ENCODE data around the gene ACTBL2.

Gene ACTBL2

GRCh38 chr5:57503433-57503832 is 20.8 kb upstream of the ACTBL2 start:
- CTCF ChIA-PET: no interaction called here
- Mint-ChIP-seq H3K27ac (no peak overlapping the region), H3K36me3 (no peaks in the 10 kb centered on the region), H3K4me1 (peaks cover 21% of the 10 kb centered on the region), H3K9me3 (no peaks in the 10 kb centered on the region), H3K4me3 (no peak overlapping the region), H3K27me3 (peaks cover 8% of the 10 kb centered on the region)
- no peak for DNase-seq

GRCh38 chr5:57501414-57502201 is 19.0 kb upstream of the ACTBL2 start:
- Mint-ChIP-seq H3K36me3 (no peaks in the 10 kb centered on the region), H3K4me1 (peaks cover 27% of the 10 kb centered on the region), H3K27me3 (peaks cover 4% of the 10 kb centered on the region), H3K9me3 (no peaks in the 10 kb centered on the region), H3K27ac (no peak overlapping the region), H3K4me3 (no peak overlapping the region)
- DNase-seq: no peak
- CTCF ChIA-PET: interaction anchor here (1.0 to 7.9 kb wide), 2 partner anchors 203 to 959 kb away, joined by 3 to 70 read pairs; partner anchors contain the start of gene PLK2

- Mint-ChIP-seq H3K4me1 (peaks cover 45% of the 10 kb centered on the region), H3K27ac (peak overlapping the region; percentile 83), H3K4me3 (peak overlapping the region; percentile 68), H3K9me3 (no peaks in the 10 kb centered on the region), H3K36me3 (no peaks in the 10 kb centered on the region), H3K27me3 (peaks cover 4% of the 10 kb centered on the region)
- CTCF ChIA-PET: interaction anchor here (0.6 to 7.9 kb wide), 23 partner anchors 9 to 1387 kb away, joined by 3 to 70 read pairs (median 4); partner anchors contain the start of gene PLK2
- DNase-seq: peak; percentile 38
These were observed 16.8 kb upstream of the ACTBL2 start for GRCh38 chr5:57499262-57500050.

- Mint-ChIP-seq H3K4me3 (no peak overlapping the region), H3K27ac (no peak overlapping the region), H3K9me3 (no peaks in the 10 kb centered on the region), H3K36me3 (no peaks in the 10 kb centered on the region), H3K27me3 (no peaks in the 10 kb centered on the region), H3K4me1 (peaks cover 58% of the 10 kb centered on the region)
- DNase-seq: no peak
- CTCF ChIA-PET: interaction anchor here (0.6 to 7.9 kb wide), 5 partner anchors 159 to 963 kb away, joined by 3 to 70 read pairs (median 3); partner anchors contain the start of gene PLK2
These were observed 15.1 kb upstream of the ACTBL2 start for GRCh38 chr5:57497733-57498132.

- no peaks in the 10 kb centered on the region for H3K27me3 Mint-ChIP-seq
- peaks cover 54% of the 10 kb centered on the region for H3K4me1 Mint-ChIP-seq
- no peaks in the 10 kb centered on the region for H3K9me3 Mint-ChIP-seq
- peak; percentile 53 for DNase-seq
- no peak overlapping the region for H3K4me3 Mint-ChIP-seq
- CTCF ChIA-PET: interaction anchor here (0.6 to 7.9 kb wide), 6 partner anchors 10 to 1992 kb away, joined by 3 to 70 read pairs (median 9); partner anchors contain the start of gene PLK2
- H3K27ac Mint-ChIP-seq: peak overlapping the region; percentile 87
- H3K36me3 Mint-ChIP-seq: no peaks in the 10 kb centered on the region
These were observed 12.9 kb upstream of the ACTBL2 start for GRCh38 chr5:57495285-57496086.

- CTCF ChIA-PET: interaction anchor here (0.9 to 7.9 kb wide), 5 partner anchors 9 to 966 kb away, joined by 3 to 70 read pairs (median 12); partner anchors contain the start of gene PLK2
- no peak overlapping the region for H3K4me3 Mint-ChIP-seq
- peak; percentile 29 for DNase-seq
- H3K36me3 Mint-ChIP-seq: no peaks in the 10 kb centered on the region
- H3K9me3 Mint-ChIP-seq: no peaks in the 10 kb centered on the region
- H3K4me1 Mint-ChIP-seq: peaks cover 47% of the 10 kb centered on the region
- H3K27ac Mint-ChIP-seq: peak overlapping the region; percentile 87
- no peaks in the 10 kb centered on the region for H3K27me3 Mint-ChIP-seq
These were observed 11.8 kb upstream of the ACTBL2 start for GRCh38 chr5:57494104-57495098.

- CTCF ChIA-PET: no interaction called here
- H3K4me3 Mint-ChIP-seq: no peak overlapping the region
These were observed 10.4 kb upstream of the ACTBL2 start for GRCh38 chr5:57493034-57493433.

GRCh38 chr5:57492632-57493031 is 10.0 kb upstream of the ACTBL2 start:
- no peak for DNase-seq
- Mint-ChIP-seq H3K27me3 (no peaks in the 10 kb centered on the region), H3K4me3 (no peak overlapping the region), H3K4me1 (peaks cover 38% of the 10 kb centered on the region), H3K36me3 (no peaks in the 10 kb centered on the region), H3K9me3 (no peaks in the 10 kb centered on the region), H3K27ac (no peak overlapping the region)
- CTCF ChIA-PET: no interaction called here

More at GRCh38 chr5:57493034-57493433, 10.4 kb upstream of the ACTBL2 start:
- DNase-seq: no peak
- Mint-ChIP-seq H3K27me3 (no peaks in the 10 kb centered on the region), H3K4me1 (peaks cover 36% of the 10 kb centered on the region), H3K27ac (no peak overlapping the region), H3K9me3 (no peaks in the 10 kb centered on the region), H3K36me3 (no peaks in the 10 kb centered on the region)

- CTCF ChIA-PET: no interaction called here
- no peak overlapping the region for H3K4me3 Mint-ChIP-seq
- H3K36me3 Mint-ChIP-seq: no peaks in the 10 kb centered on the region
These were observed 8.9 kb upstream of the ACTBL2 start for GRCh38 chr5:57491369-57491965.

GRCh38 chr5:57488215-57488955 is 5.8 kb upstream of the ACTBL2 start:
- H3K4me3 Mint-ChIP-seq: no peak overlapping the region
- CTCF ChIA-PET: interaction anchor here (0.7 kb wide), 1 partner anchor 1977 kb away, joined by 3 read pairs; no protein-coding TSS in a partner anchor
- peaks cover 8% of the 10 kb centered on the region for H3K4me1 Mint-ChIP-seq
- H3K9me3 Mint-ChIP-seq: no peaks in the 10 kb centered on the region
- no peak overlapping the region for H3K27ac Mint-ChIP-seq
- no peak for DNase-seq
- H3K27me3 Mint-ChIP-seq: no peaks in the 10 kb centered on the region
- H3K36me3 Mint-ChIP-seq: no peaks in the 10 kb centered on the region

More at GRCh38 chr5:57491369-57491965, 8.9 kb upstream of the ACTBL2 start:
- peaks cover 34% of the 10 kb centered on the region for H3K4me1 Mint-ChIP-seq
- H3K27ac Mint-ChIP-seq: no peak overlapping the region
- DNase-seq: no peak
- no peaks in the 10 kb centered on the region for H3K9me3 Mint-ChIP-seq
- no peaks in the 10 kb centered on the region for H3K27me3 Mint-ChIP-seq

GRCh38 chr5:57486027-57486602 is 3.5 kb upstream of the ACTBL2 start:
- no peak overlapping the region for H3K4me3 Mint-ChIP-seq
- H3K27me3 Mint-ChIP-seq: no peaks in the 10 kb centered on the region
- CTCF ChIA-PET: interaction anchor here (1.3 to 1.4 kb wide), 2 partner anchors 13 to 148 kb away, joined by 3 read pairs; no protein-coding TSS in a partner anchor
- no peak for DNase-seq
- no peaks in the 10 kb centered on the region for H3K36me3 Mint-ChIP-seq
- H3K4me1 Mint-ChIP-seq: peaks cover 4% of the 10 kb centered on the region
- H3K9me3 Mint-ChIP-seq: no peaks in the 10 kb centered on the region
- no peak overlapping the region for H3K27ac Mint-ChIP-seq

- Mint-ChIP-seq H3K4me1 (no peaks in the 10 kb centered on the region), H3K27me3 (no peaks in the 10 kb centered on the region), H3K4me3 (no peak overlapping the region), H3K36me3 (no peaks in the 10 kb centered on the region), H3K9me3 (no peaks in the 10 kb centered on the region), H3K27ac (no peak overlapping the region)
- CTCF ChIA-PET: no interaction called here
- no peak for DNase-seq
These were observed 3.8 kb downstream of the ACTBL2 start for GRCh38 chr5:57478826-57479225.

Data from activated naive CD4-positive, alpha-beta T cell treated with anti-CD3 and anti-CD28 coated beads, Interleukin-2, amount 10 ng/mL, durations not matched to agents 7 days and 5 days (primary cell).